ENCODE measurements around the gene NOS2. TPM values are rescaled to one million over a fixed set of nuclear protein-coding genes. Genes with fewer than 3 reads are reported as not detected.

NOS2 gene
- total RNA-seq, 1 experiment from 2014 or later: 0.67 TPM

DNA sequence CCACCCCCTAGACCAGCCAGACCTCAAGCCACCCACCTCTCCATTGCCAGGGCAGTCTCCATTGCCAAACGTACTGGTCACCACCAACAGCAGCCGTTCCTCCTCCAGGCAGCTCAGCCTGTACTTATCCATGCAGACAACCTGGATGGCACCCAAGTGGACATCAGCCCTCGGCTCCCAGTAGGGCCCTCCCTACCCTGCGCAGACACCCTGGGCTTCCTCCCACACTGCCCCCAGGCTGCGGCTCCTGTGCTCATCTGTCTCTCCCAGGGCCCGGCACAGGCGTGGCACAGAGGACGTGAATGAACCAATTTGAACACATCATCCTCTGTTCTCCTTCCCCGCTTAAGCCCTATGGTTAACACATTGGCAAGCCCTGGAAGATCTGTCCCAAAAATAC is 29.5 kb downstream of the NOS2 start:
- ChIA-PET CTCF (no interaction called here), POLR2A (ENCODE audit: low non-redundant PET) (no interaction called here)
- Histone ChIP-seq H3K27ac (ENCODE audit: low read depth, low read length, poor library complexity, severe bottlenecking) (no peak overlapping the region), H3K27me3 (replicated peaks; ENCODE audit: insufficient read depth, low read depth, low read length, poor library complexity) (no peaks in the 10 kb centered on the region), H3K4me1 (ENCODE audit: insufficient read depth, low read length, poor library complexity, severe bottlenecking) (no peaks in the 10 kb centered on the region), H3K4me3 (ENCODE audit: low read depth, low read length, poor library complexity, severe bottlenecking) (no peak overlapping the region), H3K9me3 (ENCODE audit: low read depth, low read length, poor library complexity, severe bottlenecking) (no peaks in the 10 kb centered on the region), H3K36me3 (ENCODE audit: insufficient read depth, low read length, poor library complexity, severe bottlenecking) (no peaks in the 10 kb centered on the region)
- TF ChIP-seq, protein P1, sequence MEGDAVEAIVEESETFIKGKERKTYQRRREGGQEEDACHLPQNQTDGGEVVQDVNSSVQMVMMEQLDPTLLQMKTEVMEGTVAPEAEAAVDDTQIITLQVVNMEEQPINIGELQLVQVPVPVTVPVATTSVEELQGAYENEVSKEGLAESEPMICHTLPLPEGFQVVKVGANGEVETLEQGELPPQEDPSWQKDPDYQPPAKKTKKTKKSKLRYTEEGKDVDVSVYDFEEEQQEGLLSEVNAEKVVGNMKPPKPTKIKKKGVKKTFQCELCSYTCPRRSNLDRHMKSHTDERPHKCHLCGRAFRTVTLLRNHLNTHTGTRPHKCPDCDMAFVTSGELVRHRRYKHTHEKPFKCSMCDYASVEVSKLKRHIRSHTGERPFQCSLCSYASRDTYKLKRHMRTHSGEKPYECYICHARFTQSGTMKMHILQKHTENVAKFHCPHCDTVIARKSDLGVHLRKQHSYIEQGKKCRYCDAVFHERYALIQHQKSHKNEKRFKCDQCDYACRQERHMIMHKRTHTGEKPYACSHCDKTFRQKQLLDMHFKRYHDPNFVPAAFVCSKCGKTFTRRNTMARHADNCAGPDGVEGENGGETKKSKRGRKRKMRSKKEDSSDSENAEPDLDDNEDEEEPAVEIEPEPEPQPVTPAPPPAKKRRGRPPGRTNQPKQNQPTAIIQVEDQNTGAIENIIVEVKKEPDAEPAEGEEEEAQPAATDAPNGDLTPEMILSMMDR (conservative IDR thresholded peaks at IDR 0.05; ENCODE audit: low read depth, low read length): no peak
- TF ChIP-seq EZH2 (IDR thresholded peaks at IDR 0.05; ENCODE audit: borderline replicate concordance, low read depth, low read length, poor library complexity, severe bottlenecking): no peak
- intact Hi-C loops (cut with micrococcal nuclease; ENCODE audit: unreplicated experiment): no loop called here
- DNase-seq (ENCODE audit: low spot score): no peak
- BruUV-seq (replicated peaks): no TSS peak

DNA sequence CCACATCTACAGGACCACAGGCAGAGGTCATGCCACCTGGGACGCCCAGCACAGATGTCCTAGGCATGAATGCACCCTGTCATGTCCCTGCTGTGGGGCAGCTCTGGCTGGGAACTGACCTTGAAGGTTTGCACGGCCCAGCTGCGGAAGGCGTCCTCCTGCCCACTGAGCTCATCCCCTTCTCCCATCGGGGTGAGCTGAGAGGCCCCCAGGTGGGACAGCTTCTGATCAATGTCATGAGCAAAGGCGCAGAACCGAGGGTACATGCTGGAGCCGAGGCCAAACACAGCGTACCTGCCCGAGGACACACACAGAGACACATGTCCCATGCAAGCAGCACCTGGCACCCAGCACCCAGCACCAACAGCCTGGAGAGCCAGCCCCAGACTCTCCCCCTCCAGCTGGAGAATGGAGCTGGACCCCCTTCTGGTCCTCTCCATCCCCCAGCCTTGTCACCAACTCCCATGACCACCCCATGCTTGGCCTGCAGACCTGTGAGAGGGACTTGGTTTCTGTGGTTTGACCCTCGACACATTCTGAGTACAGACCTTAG is 31.4 kb downstream of the NOS2 start:
- Histone ChIP-seq H3K27me3 (replicated peaks; ENCODE audit: insufficient read depth, low read depth, low read length, poor library complexity) (no peaks in the 10 kb centered on the region), H3K36me3 (ENCODE audit: insufficient read depth, low read length, poor library complexity, severe bottlenecking) (no peaks in the 10 kb centered on the region), H3K27ac (ENCODE audit: low read depth, low read length, poor library complexity, severe bottlenecking) (no peak overlapping the region), H3K4me3 (ENCODE audit: low read depth, low read length, poor library complexity, severe bottlenecking) (no peak overlapping the region), H3K9me3 (ENCODE audit: low read depth, low read length, poor library complexity, severe bottlenecking) (no peaks in the 10 kb centered on the region), H3K4me1 (ENCODE audit: insufficient read depth, low read length, poor library complexity, severe bottlenecking) (no peaks in the 10 kb centered on the region)
- DNase-seq (ENCODE audit: low spot score): no peak
- TF ChIP-seq, protein P1 (conservative IDR thresholded peaks at IDR 0.05; ENCODE audit: low read depth, low read length): no peak
- TF ChIP-seq EZH2 (IDR thresholded peaks at IDR 0.05; ENCODE audit: borderline replicate concordance, low read depth, low read length, poor library complexity, severe bottlenecking): no peak
- ChIA-PET CTCF (no interaction called here), POLR2A (ENCODE audit: low non-redundant PET) (no interaction called here)
- intact Hi-C loops (cut with micrococcal nuclease; ENCODE audit: unreplicated experiment): no loop called here
- BruUV-seq (replicated peaks): no TSS peak

DNA sequence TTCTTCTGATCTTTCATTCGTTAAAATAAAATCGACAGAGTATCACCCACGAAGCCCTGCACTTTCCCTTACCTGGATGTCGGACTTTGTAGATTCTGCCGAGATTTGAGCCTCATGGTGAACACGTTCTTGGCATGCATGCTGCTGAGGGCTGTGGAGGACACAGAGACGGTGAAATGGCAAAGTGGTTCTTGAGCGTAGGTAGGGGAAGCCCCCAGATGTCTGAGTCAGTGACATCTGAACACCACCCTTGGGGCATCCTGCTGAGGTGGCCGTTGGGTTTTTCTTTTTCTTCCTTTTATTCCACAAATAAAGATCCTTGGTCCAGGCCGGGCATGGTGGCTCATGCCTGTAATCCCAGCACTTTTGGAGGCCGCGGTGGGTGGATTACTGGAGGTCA is 33.9 kb downstream of the NOS2 start:
- ChIA-PET CTCF (no interaction called here), POLR2A (ENCODE audit: low non-redundant PET) (no interaction called here)
- Histone ChIP-seq H3K27ac (ENCODE audit: low read depth, low read length, poor library complexity, severe bottlenecking) (no peak overlapping the region), H3K9me3 (ENCODE audit: low read depth, low read length, poor library complexity, severe bottlenecking) (no peaks in the 10 kb centered on the region), H3K4me1 (ENCODE audit: insufficient read depth, low read length, poor library complexity, severe bottlenecking) (no peaks in the 10 kb centered on the region), H3K4me3 (ENCODE audit: low read depth, low read length, poor library complexity, severe bottlenecking) (no peak overlapping the region), H3K36me3 (ENCODE audit: insufficient read depth, low read length, poor library complexity, severe bottlenecking) (no peaks in the 10 kb centered on the region), H3K27me3 (replicated peaks; ENCODE audit: insufficient read depth, low read depth, low read length, poor library complexity) (no peaks in the 10 kb centered on the region)
- no peak for TF ChIP-seq EZH2 (IDR thresholded peaks at IDR 0.05; ENCODE audit: borderline replicate concordance, low read depth, low read length, poor library complexity, severe bottlenecking)
- TF ChIP-seq, protein P1 (conservative IDR thresholded peaks at IDR 0.05; ENCODE audit: low read depth, low read length): no peak
- intact Hi-C loops (cut with micrococcal nuclease; ENCODE audit: unreplicated experiment): no loop called here
- DNase-seq (ENCODE audit: low spot score): no peak
- no TSS peak for BruUV-seq (replicated peaks)

Data from A673 (cell line).